H1 (cell line): Measurements from ENCODE around the gene SPPL2A. TPM values are rescaled to one million over a fixed set of nuclear protein-coding genes. Genes with fewer than 3 reads are reported as not detected.

Source experiments
- CTCF ChIA-PET: fragments of 300-600 bp; sonication (Branson Sonifier 250); formaldehyde crosslinking; loops from one replicate; lab custom pipeline; 2021; ENCODE audit not compliant: partially characterized antibody; lab: Charles Lee
- POLR2A ChIA-PET: fragments of 300-600 bp; sonication (Branson Sonifier 250); formaldehyde crosslinking; loops from one replicate; lab custom pipeline; 2021; ENCODE audit warnings: inconsistent platforms; ENCODE audit not compliant: partially characterized antibody; lab: Charles Lee
- DNase-seq, 2 experiments: peaks; one replicate each; pipeline versions ENCODE4 v3.0.0 to v3.0.0-alpha.2; 2010 to 2022; ENCODE audit warnings: low spot score in 2 of 2, low read depth in 1 of 2, mixed read lengths in 1 of 2
- FAIRE-seq: peaks from 2 replicates; lab custom pipeline; 2011; peaks lifted over from hg19 to GRCh38; lab: Jason Lieb, UNC
- H2AFZ ChIP-seq: 2 replicates; pipeline ENCODE4 v1.8.1; 2012; ENCODE audit warnings: low read length, inconsistent platforms
- H2AK5ac ChIP-seq: 2 replicates; pipeline ENCODE4 v1.6.1; 2013; ENCODE audit warnings: low read depth, low read length
- H2BK120ac ChIP-seq: replicated peaks from 2 replicates; pipeline ENCODE3; 2013; ENCODE audit warnings: low read depth, low read length, inconsistent platforms
- H2BK12ac ChIP-seq: 2 replicates; pipeline ENCODE4 v1.6.1; 2013; ENCODE audit warnings: low read depth, low read length
- H2BK15ac ChIP-seq: 2 replicates; pipeline ENCODE4 v1.6.1; 2013; ENCODE audit warnings: low read length
- H2BK20ac ChIP-seq: 2 replicates; pipeline ENCODE4 v1.6.1; 2013; ENCODE audit warnings: low read length
- H2BK5ac ChIP-seq: 2 replicates; pipeline ENCODE4 v1.6.1; 2013; ENCODE audit warnings: low read depth, low read length
- H3K14ac ChIP-seq: 2 replicates; pipeline ENCODE4 v1.6.1; 2013; ENCODE audit warnings: inconsistent platforms; ENCODE audit not compliant: insufficient read length
- H3K18ac ChIP-seq: 2 replicates; pipeline ENCODE4 v1.6.1; 2013; ENCODE audit warnings: low read length; ENCODE audit errors: extremely low read depth
- H3K23ac ChIP-seq: 2 replicates; pipeline ENCODE4 v1.6.1; 2013; ENCODE audit warnings: inconsistent platforms; ENCODE audit not compliant: insufficient read length
- H3K23me2 ChIP-seq: 2 replicates; pipeline ENCODE4 v1.6.1; 2013; ENCODE audit warnings: low read depth, low read length
- H3K27ac ChIP-seq: 2 replicates; pipeline ENCODE4 v1.6.1; 2011; ENCODE audit warnings: low read depth, low read length, inconsistent platforms
- H3K27me3 ChIP-seq, 4 experiments: replicated peaks in 1 of 4; 1 replicate in 1 of 4; 2 replicates in 3 of 4; pipeline versions ENCODE4 v1.6.1 to v1.8.1; 2011 to 2013; ENCODE audit warnings: low read length in 3 of 4, mild to moderate bottlenecking in 3 of 4, inconsistent platforms in 2 of 4, mixed read lengths in 2 of 4, moderate library complexity in 1 of 4; ENCODE audit not compliant: control insufficient read depth in 3 of 4, insufficient read depth in 3 of 4; ENCODE audit errors: extremely low read depth in 1 of 4
- H3K36me3 ChIP-seq, 4 experiments: 2 replicates each; pipeline versions ENCODE4 v1.6.1 to v1.8.1; 2011 to 2013; ENCODE audit warnings: mild to moderate bottlenecking in 4 of 4, low read length in 3 of 4, moderate library complexity in 2 of 4, control low read depth in 1 of 4, inconsistent platforms in 1 of 4; ENCODE audit not compliant: insufficient read depth in 4 of 4, control insufficient read depth in 2 of 4
- H3K4ac ChIP-seq: replicated peaks from 2 replicates; pipeline ENCODE3; 2013; ENCODE audit warnings: low read length, low read depth, mixed read lengths, inconsistent platforms; ENCODE audit not compliant: insufficient read length
- H3K4me1 ChIP-seq, 4 experiments: replicated peaks in 1 of 4; 1 replicate in 1 of 4; 2 replicates in 3 of 4; pipeline versions ENCODE4 v1.6.1 to v1.8.1; 2011 to 2013; ENCODE audit warnings: low read length in 3 of 4, inconsistent platforms in 2 of 4, mixed read lengths in 1 of 4; ENCODE audit not compliant: insufficient read depth in 4 of 4, control insufficient read depth in 3 of 4
- H3K4me2 ChIP-seq, 2 experiments: 2 replicates each; pipeline versions ENCODE4 v1.6.1 to v1.8.1; 2011 to 2013; ENCODE audit warnings: low read depth in 2 of 2, low read length in 2 of 2, control low read depth in 1 of 2, inconsistent platforms in 1 of 2, mild to moderate bottlenecking in 1 of 2; ENCODE audit not compliant: insufficient read depth in 1 of 2
- H3K4me3 ChIP-seq, 4 experiments: fragments of 200-600, 300-600 bp in 1 of 4; sonication (generic), shearing (Covaris generic), sonication (Bioruptor Twin) in 1 of 4; 2 replicates each; pipeline versions ENCODE4 v1.5.1 to v1.8.1; 2011 to 2016; ENCODE audit warnings: low read length in 4 of 4, low read depth in 3 of 4, control low read depth in 2 of 4, inconsistent platforms in 2 of 4, mild to moderate bottlenecking in 2 of 4, mixed read lengths in 1 of 4, moderate library complexity in 1 of 4; ENCODE audit not compliant: insufficient read depth in 2 of 4; ENCODE audit errors: extremely low read depth in 1 of 4
- H3K56ac ChIP-seq: replicated peaks from 2 replicates; pipeline ENCODE3; 2013; ENCODE audit warnings: low read depth, mild to moderate bottlenecking, mixed read lengths, low read length, inconsistent platforms; ENCODE audit not compliant: insufficient read length
- H3K79me1 ChIP-seq: 2 replicates; pipeline ENCODE4 v1.6.1; 2013; ENCODE audit warnings: low read depth, low read length, control low read depth
- H3K79me2 ChIP-seq, 2 experiments: 2 replicates each; pipeline versions ENCODE4 v1.6.1 to v1.8.1; 2012 to 2013; ENCODE audit warnings: low read length in 2 of 2, mild to moderate bottlenecking in 2 of 2, inconsistent platforms in 1 of 2; ENCODE audit not compliant: insufficient read depth in 2 of 2, control insufficient read depth in 1 of 2
- H3K9ac ChIP-seq, 4 experiments: replicated peaks in 1 of 4; 1 replicate in 1 of 4; 2 replicates in 3 of 4; pipeline versions ENCODE4 v1.6.1 to v1.8.1; 2011 to 2013; ENCODE audit warnings: low read depth in 3 of 4, low read length in 3 of 4, control low read depth in 2 of 4, mild to moderate bottlenecking in 2 of 4, moderate library complexity in 2 of 4, inconsistent platforms in 1 of 4; ENCODE audit errors: extremely low read depth in 1 of 4
- H3K9me3 ChIP-seq, 2 experiments: 2 replicates each; pipeline versions ENCODE4 v1.6.1 to v1.8.1; 2012 to 2013; ENCODE audit warnings: mild to moderate bottlenecking in 2 of 2, moderate library complexity in 2 of 2, control low read depth in 1 of 2, inconsistent platforms in 1 of 2, low read depth in 1 of 2, low read length in 1 of 2, mixed read lengths in 1 of 2; ENCODE audit not compliant: insufficient read depth in 2 of 2
- H4K20me1 ChIP-seq, 2 experiments: replicated peaks in 1 of 2; 2 replicates each; pipeline versions ENCODE3 to v1.8.1; 2011 to 2013; ENCODE audit warnings: inconsistent platforms in 2 of 2, low read length in 2 of 2, mild to moderate bottlenecking in 1 of 2; ENCODE audit not compliant: insufficient read depth in 2 of 2, control insufficient read depth in 1 of 2
- H4K5ac ChIP-seq: 2 replicates; pipeline ENCODE4 v1.6.1; 2013; ENCODE audit warnings: low read length, low read depth, mixed read lengths, inconsistent platforms; ENCODE audit not compliant: insufficient read length
- H4K8ac ChIP-seq: 2 replicates; pipeline ENCODE4 v1.8.0; 2013; ENCODE audit warnings: mild to moderate bottlenecking, moderate library complexity, low read length, inconsistent platforms; ENCODE audit not compliant: insufficient read depth; ENCODE audit errors: extremely low read depth
- H4K91ac ChIP-seq: replicated peaks from 2 replicates; pipeline ENCODE3; 2013; ENCODE audit warnings: low read length, mixed read lengths, inconsistent platforms; ENCODE audit not compliant: insufficient read length
- ASH2L ChIP-seq: fragments of 200-600, 300-600 bp; sonication (generic); IDR thresholded peaks from one replicate; pipeline ENCODE4 v1.7.1; 2017; ENCODE audit warnings: low read length
- ATF3 ChIP-seq: IDR thresholded peaks from 2 replicates; pipeline ENCODE4 v1.6.1; 2011; ENCODE audit warnings: low read depth, mild to moderate bottlenecking, low read length; ENCODE audit not compliant: insufficient read depth
- BCL11A ChIP-seq, 2 experiments: IDR thresholded peaks; one replicate each; pipeline ENCODE4 v1.6.1; 2011; ENCODE audit warnings: low read depth in 2 of 2, low read length in 2 of 2, mild to moderate bottlenecking in 2 of 2
- HDAC6 ChIP-seq: IDR thresholded peaks from one replicate; pipeline ENCODE4 v1.7.1; 2012; ENCODE audit warnings: low read depth, mild to moderate bottlenecking, inconsistent platforms, low read length, moderate library complexity
- JUND ChIP-seq: IDR thresholded peaks from 2 replicates; pipeline ENCODE4 v1.6.1; 2011; ENCODE audit warnings: mild to moderate bottlenecking, improper control_type of control experiment, low read length
- KDM1A ChIP-seq: fragments of 200-600, 300-600 bp; sonication (generic); IDR thresholded peaks from 2 replicates; pipeline ENCODE4 v1.7.1; 2016; ENCODE audit warnings: mild to moderate bottlenecking, low read length, borderline replicate concordance
- TAF7 ChIP-seq: optimal IDR thresholded peaks from 2 replicates; pipeline ENCODE3; 2011; ENCODE audit warnings: low read depth, mild to moderate bottlenecking, inconsistent platforms, low read length, moderate library complexity, borderline replicate concordance
- WGBS, 2 experiments: shearing (Covaris generic) in 1 of 2; methylation state at CpG; one replicate each; pipeline versions ENCODE4 v1.1.6 to v1.1.7; 2013 to 2015; ENCODE audit warnings: low lambda C conversion rate in 2 of 2, mixed read lengths in 2 of 2, inconsistent platforms in 1 of 2, low coverage in 1 of 2, missing lambda C conversion rate in 1 of 2; ENCODE audit not compliant: insufficient replicate concordance in 2 of 2, insufficient coverage in 1 of 2, insufficient read length in 1 of 2; ENCODE audit errors: extremely low coverage in 1 of 2, missing lambda C conversion rate in 1 of 2; 5-methylcytosine and 5-hydroxymethylcytosine counted together
- polyA plus RNA-seq, 7 experiments: library from polyadenylated mRNA; depleted of rRNA in 3 of 7; stranded (reverse) in 5 of 7; unstranded in 2 of 7; fragments of >200 nt in 5 of 7; fragments of 200-250 nt in 2 of 7; gene quantifications; 1 replicate in 5 of 7; 2 replicates in 1 of 7; 4 replicates in 1 of 7; pipeline versions ENCODE4 v1.2.1 to v1.2.3, GENCODE V29; 2011 to 2013; ENCODE audit warnings: missing spikeins in 2 of 7, mixed read lengths in 2 of 7
- total RNA-seq: library from RNA; stranded (reverse); fragmentation: NEBNext Ultra II Directional; extraction: Animal tissue kit (Norgen Biotek cat#: 25700); gene quantifications from 2 replicates; pipeline ENCODE4 v1.2.1, GENCODE V29; 2021

SPPL2A gene
- total and polyA plus RNA-seq, 2 of the 8 experiments (the other 6 are each of a cell fraction or from before 2014, with no cell fraction given) = 15.6 to 52.9 TPM

GRCh38 chr15:50744601-50745000 is 20.9 kb downstream of the SPPL2A start:
- no peaks in the 10 kb centered on the region for H3K27me3 ChIP-seq
- DNase-seq (no peak), FAIRE-seq (no peak)
- no peak overlapping the region for H2BK20ac ChIP-seq
- H3K56ac ChIP-seq = no peak overlapping the region
- H2BK5ac ChIP-seq = no peak overlapping the region
- WGBS, 2 experiments = 96% methylated on average over 1 of the region's 1 CpG; no CpG with 5 or more reads in 1 of the 2 experiments
- no peak for TF ChIP-seq BCL11A (IDR thresholded peaks at IDR 0.05; ENCODE audit: low read depth in 2 of 2, low read length in 2 of 2)
- no peak for TF ChIP-seq KDM1A
- TF ChIP-seq JUND = no peak
- TF ChIP-seq TAF7 = no peak
- TF ChIP-seq ASH2L = no peak
- TF ChIP-seq HDAC6 = no peak
- no peak for TF ChIP-seq ATF3
- H3K79me2 ChIP-seq = no peaks in the 10 kb centered on the region
- H4K91ac ChIP-seq = no peak overlapping the region
- H3K9me3 ChIP-seq = no peaks in the 10 kb centered on the region
- ChIA-PET POLR2A (interaction anchor here (0.6 kb wide), 1 partner anchor 1338 kb away, joined by 3 read pairs; no protein-coding TSS in a partner anchor), CTCF (interaction anchor here (1.1 to 1.5 kb wide), 2 partner anchors 18 to 132 kb away, joined by 3 read pairs; no protein-coding TSS in a partner anchor)
- H2AK5ac ChIP-seq = no peak overlapping the region
- H4K8ac ChIP-seq = no peak overlapping the region
- H3K18ac ChIP-seq = no peak overlapping the region
- no peak overlapping the region for H3K23ac ChIP-seq
- H3K79me1 ChIP-seq = no peaks in the 10 kb centered on the region
- H3K4me3 ChIP-seq = no peak overlapping the region
- no peak overlapping the region for H3K9ac ChIP-seq
- H2BK15ac ChIP-seq = no peak overlapping the region
- H2BK120ac ChIP-seq = no peak overlapping the region
- no peak overlapping the region for H2BK12ac ChIP-seq
- H3K14ac ChIP-seq = no peak overlapping the region
- no peak overlapping the region for H3K4ac ChIP-seq
- no peaks in the 10 kb centered on the region for H3K4me1 ChIP-seq
- H3K36me3 ChIP-seq = peaks cover 0 to 13% (median 3%) of the 10 kb centered on the region in 4 experiments; a peak in 3 of 8 replicates
- H3K23me2 ChIP-seq = no peaks in the 10 kb centered on the region
- no peak overlapping the region for H3K27ac ChIP-seq
- H4K5ac ChIP-seq = no peak overlapping the region
- H4K20me1 ChIP-seq = no peaks in the 10 kb centered on the region
- no peak overlapping the region for H3K4me2 ChIP-seq
- no peak overlapping the region for H2AFZ ChIP-seq
